ENCODE data around the gene HHAT. TPM values are rescaled to one million over a fixed set of nuclear protein-coding genes. Genes with fewer than 3 reads are reported as not detected.
"Not testable (repeated sequence)": the region's sequence is repeated elsewhere in the genome, so short reads cannot be mapped to it uniquely, and the experiment has no call there.

Gene HHAT
- total RNA-seq, 1 donor from 2014 or later = 1.2 TPM

DNA sequence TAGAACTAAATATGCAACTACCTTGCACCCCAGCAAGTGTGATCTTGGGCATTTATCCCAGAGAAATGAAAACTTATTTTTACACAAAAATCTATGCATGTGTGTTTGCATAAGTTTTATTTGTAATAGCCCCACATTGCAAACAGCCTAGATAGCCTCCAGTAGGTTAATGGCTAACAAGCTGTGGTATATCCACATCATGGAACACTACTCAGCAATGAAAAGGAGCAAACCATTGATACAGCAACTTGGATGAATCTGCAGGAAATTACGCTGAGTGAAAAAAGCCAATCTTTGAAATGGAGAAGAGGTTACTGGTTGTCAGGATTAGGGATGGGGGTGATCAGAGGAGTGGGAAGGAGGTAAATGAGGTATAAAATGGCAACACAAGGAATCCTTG is 67.8 kb downstream of the HHAT start:
- no peak for DNase-seq (ENCODE audit: low read depth in 2 of 2)

DNA sequence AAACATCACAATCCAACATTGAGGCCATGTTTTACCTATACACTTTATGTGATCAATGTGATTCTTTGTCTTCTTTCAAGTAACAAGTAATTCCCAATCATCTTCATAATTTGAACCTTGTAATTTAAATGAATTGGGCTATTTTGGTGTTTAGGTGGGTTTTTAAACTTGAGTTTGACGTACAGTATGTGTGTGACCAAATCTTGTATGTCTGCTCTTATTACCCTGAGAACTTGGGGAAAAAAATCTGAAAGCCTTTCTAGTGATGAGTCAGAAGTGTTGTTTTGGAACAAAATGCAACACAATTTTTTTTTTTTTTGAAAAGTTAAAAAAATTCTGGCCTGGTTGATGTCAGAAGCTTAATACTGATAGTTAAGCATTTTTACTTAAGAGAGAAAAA is 68.5 kb downstream of the HHAT start:
- no peak for DNase-seq (ENCODE audit: low read depth in 2 of 2)

DNA sequence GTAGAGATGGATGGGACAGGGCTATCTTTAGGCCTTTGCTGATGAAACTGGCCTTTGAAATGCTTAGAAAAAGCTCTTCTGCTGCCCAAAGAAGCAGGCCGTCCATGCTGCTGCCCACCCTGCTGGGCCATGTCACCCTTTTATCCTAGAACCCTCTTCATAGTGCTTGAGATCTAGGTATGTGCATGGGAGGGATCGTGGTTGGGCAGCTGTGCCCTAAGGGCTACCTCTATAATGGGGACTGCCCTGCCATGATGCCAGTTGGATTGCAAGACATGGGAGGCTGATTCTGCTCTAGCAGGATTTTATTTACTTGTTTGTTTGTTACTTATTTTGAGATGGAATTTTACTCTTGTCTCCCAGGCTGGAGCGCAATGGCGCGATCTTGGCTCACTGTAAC is 69.0 kb downstream of the HHAT start:
- DNase-seq (ENCODE audit: low read depth in 2 of 2) = no peak

DNA sequence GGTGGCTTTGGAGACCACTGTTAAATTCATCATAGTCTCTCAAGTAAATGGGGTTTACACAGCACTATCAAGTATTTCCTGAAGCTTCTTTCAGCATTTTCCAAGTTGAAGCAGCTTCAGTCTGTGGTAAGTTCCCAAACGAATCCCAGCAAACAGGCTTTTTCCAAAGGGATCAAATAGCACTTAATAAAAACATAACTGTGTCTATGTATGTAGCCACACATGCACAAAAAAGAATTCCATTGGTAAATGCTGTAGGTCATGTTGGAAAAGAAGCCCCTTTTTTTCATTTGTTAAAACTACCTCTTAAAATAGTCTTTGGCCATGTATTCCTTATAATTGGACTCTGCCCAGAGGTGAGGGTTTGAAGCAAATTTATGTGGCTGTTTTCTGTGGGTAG is 69.8 kb downstream of the HHAT start:
- no peak for DNase-seq (ENCODE audit: low read depth in 2 of 2)

DNA sequence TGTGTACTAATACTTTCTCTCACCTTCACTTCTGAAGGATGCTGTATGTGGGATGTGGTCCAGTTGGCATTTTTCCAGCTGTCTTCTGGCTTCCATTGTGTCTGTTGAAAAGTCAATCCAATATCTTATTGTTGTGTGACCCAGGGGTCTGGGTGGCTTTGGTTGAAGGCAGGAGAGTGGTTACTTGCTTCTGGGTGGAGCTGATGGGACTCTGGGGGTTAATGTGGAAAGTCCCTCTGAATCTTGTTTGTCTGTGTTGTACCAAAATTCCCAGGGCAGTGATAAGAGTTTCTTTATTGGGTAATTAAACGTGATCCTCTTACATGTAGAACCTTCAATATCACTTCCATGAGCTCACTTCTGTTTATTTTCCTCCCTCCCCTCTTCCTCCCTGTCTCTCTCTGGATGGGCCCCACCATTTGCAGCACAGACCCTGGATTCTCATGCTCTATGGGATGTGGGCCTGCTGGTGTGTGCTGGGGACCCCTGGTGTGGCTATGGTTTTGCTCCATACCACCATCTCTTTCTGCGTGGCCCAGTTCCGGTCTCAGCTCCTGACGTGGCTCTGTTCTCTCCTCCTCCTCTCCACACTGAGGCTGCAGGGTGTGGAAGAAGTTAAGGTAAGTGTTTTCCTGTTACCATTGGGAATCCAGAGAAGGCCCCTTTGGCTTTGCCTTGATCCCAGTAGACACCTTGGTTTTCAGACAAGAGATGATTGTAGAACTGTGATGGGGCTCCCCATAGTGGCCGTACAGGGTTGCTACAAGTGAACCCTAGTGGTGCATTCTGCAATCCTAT is 71.5 kb downstream of the HHAT start:
- peak; percentile 58 to 62 for DNase-seq (ENCODE audit: low read depth in 2 of 2)

DNA sequence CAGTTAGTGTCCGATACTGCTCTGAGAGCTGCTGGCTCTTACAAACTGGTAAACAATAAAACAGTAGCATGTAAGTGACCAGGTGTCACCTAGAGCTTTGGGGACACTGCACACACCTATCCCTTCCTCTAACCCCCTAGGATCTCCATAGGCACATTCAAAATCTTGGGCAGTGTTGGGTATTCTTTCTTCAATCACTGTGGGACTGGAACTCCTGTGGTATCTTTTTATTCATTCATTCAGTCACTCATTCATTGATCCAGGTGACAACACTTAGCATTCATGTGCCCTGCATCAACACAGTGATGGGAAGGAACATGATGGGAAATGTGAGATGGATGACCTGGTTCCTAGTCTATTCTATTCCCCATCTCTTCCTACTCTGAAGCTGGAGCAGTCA is 73.9 kb downstream of the HHAT start:
- DNase-seq (ENCODE audit: low read depth in 2 of 2) = no peak

DNA sequence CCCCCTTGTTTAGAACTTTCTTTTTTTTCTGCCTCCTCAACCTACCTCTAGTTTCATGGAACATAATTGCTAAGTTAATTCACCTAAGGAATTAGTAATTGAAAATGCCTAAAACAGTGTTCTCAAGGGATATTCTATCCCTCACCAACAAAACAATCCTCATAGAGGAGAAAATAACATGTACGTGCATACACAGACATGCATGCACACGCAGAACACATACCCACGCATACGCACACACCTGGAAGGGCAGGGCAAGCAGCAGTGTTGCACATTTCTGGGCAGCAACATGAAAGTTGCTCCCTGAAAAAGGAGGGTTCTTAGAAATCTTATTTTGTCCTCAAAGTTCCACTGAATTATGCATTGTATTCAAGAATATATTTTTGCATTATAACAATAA is 76.6 kb downstream of the HHAT start:
- no peak for DNase-seq (ENCODE audit: low read depth in 2 of 2)

DNA sequence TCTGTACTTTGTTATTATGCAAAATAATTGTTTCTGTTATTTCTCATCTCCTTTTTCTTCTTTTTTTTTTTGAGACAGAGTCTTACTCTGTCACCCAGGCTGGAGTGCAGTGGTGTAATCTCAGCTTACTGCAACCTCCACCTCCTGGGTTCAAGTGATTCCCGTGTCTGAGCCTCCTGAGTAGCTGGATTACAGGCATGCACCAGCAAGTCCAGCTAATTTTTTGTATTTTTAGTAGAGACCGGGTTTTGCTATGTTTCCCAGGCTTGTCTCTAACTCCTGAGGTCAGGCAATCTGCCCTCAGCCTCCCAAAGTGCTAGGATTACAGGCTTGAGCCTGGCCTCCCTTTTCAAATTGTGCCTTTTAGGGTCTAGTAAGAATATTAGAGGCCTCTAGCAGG is 77.6 kb downstream of the HHAT start:
- DNase-seq (ENCODE audit: low read depth in 2 of 2) = not testable (repeated sequence)

DNA sequence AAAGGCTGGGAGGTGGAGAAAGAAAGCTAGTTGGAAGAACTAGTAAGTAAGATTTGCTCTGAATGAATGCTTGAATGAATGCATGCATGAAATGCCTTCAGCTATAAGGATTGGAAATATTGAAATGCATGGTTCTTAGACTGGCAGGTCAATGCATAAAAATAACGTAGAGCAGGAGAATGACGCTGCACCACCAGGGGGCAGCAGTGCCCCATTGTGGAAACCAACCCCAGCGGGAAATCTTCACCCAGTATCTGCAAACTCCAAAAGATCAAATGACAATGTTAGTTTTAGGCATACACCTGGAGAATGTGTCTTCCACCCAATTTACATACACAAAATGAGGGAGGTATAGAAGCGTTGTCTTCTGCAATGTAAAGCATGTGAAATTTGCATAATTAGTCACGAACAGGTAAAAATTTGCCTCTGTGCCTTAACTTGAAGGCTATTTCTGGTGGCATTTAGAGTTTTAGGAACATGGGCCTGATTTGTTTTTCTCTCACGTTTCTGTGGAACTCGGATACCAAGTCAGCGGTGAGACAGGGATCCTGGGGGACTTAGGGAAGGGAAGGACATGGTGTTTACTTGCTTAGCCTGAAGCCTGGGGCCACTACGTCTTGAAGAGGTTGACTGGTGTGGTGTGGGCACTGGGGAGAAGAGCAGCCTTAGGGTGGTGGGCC is 78.6 kb downstream of the HHAT start:
- DNase-seq (ENCODE audit: low read depth in 2 of 2) = peak; percentile 61 to 67

DNA sequence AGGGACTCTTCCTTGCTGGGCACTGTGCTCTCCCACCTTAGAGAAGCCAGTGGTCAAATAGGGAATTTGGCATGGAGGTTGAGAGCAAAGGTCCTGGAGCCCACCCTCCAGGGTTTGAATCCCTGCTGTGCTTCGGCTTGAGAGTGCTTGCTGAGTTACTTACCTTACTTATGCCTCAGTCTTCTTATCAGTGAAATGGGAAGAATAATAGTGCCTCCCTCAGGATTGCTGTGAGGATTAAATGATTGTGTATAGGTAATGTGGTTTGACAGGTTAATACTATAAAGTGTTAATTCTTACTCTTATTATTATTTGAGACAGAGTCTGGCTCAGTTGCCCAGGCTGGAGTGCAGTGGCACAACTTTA is 79.2 kb downstream of the HHAT start:
- DNase-seq (ENCODE audit: low read depth in 2 of 2) = no peak

DNA sequence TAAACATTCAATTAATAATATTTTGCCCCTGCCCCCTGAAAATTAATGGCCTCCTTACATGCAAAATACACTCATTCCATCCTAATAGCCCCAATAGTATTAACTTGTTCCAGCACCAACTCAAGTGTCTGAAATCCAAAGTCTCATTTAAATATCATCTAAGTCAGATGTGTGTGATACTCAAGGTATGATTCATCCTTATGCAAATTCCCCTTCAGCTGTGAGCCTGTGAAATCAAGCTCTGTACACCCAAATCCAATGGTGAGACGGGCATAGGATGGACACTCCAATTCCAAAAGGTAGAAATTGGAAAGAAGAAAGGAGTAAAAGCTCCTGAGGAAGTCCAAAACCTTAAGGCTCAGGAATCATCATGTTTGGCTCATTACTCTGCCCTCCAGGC is 83.5 kb downstream of the HHAT start:
- DNase-seq (ENCODE audit: low read depth in 2 of 2) = no peak

DNA sequence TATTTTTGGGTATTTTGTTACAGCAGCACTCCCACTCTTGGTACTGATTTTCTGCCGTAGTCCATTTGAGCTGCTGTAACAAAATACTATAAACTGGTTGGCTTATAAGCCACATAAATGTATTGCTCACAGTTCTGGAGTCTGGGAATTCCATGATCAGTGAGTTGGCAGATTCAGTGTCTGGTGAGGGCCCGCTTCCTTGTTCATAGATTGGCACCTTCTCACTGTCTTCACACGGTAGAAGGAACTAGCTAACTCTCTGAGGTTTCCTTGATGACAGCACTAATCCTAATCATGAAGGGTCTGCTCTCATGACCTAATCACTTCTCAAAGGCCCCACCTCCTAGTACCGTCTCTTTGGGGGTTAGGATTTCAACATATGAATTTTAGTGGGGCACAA is 85.2 kb downstream of the HHAT start:
- no peak for DNase-seq (ENCODE audit: low read depth in 2 of 2)

DNA sequence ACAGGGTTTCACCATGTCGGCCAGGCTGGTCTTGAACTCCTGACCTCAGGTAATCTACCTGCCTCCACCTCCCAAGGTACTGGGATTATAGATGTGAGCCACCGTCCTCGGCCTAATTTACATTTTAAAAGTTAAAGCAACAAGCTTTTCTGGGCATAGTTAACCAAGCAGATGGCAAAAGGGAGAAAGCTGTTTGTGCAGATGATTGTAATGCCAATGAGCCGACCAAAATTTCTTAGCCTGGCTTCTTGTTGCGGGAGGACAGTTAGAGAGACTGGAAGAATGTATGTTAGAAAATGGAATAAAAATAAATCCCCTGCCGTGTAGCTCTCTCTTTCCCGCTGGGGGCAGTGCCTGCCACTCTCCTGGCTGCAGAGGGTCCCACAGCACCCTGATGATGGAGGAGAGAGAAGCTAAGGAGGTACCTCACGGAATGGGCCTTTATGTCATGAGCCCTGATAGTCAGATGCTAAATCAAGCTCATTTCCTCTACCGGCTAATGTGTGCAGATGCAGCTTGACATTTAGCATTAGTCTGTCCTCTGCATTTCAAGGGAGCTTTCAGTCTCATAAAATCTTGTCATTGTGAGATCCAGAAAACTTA is 87.2 kb downstream of the HHAT start:
- DNase-seq (ENCODE audit: low read depth in 2 of 2) = no peak

DNA sequence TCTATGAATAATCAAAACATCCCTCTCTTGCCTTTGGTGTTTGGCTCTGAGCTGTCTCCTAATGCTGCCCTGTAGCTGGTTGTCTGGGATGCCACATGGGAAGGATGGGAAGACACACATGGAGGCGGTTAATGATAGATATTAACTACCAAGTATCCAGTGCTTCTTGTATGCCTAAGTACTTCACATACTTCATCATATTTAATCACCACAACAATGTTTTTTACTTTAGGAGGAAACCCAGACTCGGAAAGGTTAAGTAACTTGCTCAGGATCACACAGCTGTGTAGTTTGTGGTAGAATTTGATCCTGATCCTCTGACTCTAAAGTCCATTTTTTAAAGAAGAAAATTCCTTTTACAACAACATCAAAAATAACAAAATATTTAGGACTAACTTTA is 88.0 kb downstream of the HHAT start:
- DNase-seq (ENCODE audit: low read depth in 2 of 2) = no peak

DNA sequence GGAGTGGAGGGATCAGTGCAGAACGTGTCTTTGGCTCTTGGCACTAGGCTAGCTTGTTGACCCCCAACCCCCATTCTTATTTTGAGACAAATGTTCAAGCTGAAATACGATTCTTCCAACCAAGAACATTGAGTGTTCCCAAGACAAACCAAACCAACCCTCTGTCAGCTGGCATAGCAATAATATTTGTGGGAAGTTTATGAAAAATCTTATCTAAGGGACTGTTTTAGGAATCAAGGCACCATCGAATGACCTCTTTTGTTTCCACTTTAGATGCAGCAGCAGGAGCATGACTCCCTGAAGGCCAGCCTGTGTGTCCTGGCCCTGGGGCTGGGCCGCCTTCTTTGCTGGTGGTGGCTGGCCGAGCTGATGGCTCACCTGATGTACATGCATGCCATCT is 89.2 kb downstream of the HHAT start:
- no peak for DNase-seq (ENCODE audit: low read depth in 2 of 2)

DNA sequence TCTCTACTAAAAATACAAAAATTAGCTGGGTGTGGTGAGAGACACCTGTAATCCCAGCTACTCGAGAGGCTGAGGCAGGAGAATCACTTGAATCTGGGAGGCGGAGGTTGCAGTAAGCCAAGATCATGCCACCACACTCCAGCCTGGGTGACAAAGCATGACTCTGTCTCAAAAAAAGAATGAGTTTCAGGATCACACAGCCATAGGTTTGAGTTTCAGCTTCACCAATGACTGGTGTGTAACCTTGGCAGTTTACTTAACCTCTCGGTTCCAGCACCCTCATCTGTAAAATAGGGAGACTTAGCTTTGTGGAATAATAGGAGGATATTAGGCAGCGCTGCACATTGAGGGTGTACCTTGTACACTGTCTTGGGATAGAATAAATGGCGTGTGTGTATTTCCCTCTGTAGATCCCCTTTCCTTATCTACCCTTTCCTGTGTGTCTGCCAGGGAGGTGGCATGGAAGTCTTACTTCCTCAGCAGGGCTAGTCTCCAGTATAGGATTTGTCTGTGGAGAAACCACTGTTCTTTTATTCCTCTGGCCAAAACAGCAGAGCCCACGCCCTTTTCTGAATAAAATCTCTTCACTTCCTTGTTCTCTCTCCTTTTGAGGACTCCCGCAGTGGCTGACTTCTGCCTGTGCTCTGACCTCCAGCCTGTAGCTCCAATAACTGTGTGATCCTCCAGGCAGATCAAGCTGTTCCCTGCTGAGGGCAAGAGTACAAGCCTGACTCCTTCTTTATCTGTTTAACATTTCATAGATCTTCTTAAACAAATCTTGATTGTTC is 90.4 kb downstream of the HHAT start:
- no peak for DNase-seq (ENCODE audit: low read depth in 2 of 2)

DNA sequence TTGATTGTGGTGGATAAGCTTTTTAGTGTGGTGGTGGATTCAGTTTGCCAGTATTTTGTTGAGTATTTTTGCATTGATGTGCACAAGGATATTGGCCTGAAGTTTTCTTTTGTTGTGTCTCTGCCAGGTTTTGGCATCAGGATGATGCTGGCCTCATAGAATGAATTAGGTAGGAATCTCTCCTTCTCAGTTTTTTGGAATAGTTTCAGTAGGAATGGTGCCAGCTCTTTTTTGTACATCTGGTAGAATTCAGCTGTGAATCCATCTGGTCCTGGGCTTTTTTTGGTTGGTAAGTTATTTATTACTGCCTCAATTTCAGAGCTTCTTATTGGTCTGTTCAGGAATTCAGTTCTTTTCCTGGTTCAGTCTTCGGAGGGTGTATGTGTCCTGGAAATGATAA is 98.0 kb downstream of the HHAT start:
- DNase-seq (ENCODE audit: low read depth in 2 of 2) = not testable (repeated sequence)

DNA sequence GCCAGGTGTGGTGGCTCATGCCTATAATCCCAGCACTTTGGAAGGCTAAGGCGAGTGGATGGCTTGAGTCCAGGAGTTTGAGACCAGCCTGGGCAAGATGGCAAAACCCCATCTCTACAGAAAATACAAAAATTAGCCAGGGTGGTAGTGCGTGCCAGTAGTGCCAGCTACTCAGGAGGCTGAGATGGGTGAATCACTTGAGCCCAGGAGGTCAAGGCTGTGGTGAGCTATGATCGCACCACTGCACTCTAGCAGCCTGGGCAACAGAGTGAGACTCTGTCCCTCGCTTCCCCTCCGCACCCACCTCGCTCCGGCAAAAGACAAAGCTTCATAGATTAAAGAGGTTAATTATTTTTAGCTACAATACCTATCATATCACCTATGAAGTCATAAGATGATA is 100.0 kb downstream of the HHAT start:
- DNase-seq (ENCODE audit: low read depth in 2 of 2) = no peak

DNA sequence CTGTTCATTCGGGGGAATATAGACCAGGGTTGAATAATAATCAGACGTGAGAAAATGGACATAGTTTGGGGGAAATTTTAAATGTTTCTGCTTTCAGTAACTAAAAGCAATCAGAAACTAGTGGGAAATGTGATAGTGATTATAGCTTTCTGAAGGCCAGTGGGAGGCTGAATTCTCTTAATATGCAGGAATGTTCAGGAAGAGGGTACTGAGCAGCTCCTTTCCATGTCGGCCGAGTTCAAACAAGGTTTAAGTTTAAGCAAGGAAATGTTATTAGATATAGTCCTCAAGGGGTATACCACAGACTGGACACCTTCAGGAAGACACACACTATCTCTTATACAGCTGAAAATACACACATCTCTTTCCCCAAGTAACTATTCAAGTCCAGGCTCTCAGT is 105.5 kb downstream of the HHAT start:
- no peak for DNase-seq (ENCODE audit: low read depth in 2 of 2)

DNA sequence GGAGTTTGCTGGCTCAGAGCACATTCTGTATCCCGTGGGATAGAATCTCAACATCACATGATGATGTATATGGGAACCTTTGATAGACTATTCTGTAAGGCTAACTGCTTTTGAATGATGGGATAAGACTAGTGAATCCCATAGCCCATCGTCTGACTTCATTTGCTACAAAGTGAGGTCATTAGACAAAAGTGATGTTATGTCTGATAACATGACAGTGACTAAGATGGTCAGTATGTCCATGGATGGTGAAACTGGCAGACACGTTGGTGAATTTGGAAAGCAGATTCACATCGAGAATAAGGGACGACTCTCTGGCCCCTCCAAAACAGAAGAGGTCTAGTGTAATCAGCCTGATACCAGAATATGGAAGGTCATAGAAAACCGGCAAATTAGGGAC is 108.4 kb downstream of the HHAT start:
- DNase-seq (ENCODE audit: low read depth in 2 of 2) = no peak

DNA sequence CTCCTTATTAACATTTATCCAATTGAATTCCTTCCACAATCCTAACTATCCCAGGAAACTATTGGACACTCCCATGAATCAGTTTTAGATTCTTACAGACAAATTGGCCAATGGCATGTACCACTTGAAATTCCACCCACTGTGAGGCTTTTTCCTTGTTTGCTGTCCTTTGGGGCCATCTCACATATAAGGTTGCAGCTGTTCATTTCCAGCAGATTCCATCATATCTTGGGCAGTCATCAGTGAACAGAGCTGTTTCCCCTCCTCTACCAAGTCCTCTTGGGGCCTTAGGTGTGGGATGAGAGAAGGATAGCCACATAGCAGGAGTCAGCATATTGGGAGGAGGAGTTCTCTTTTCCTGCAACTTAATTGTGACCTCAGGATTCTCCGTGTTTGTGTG is 109.1 kb downstream of the HHAT start:
- no peak for DNase-seq (ENCODE audit: low read depth in 2 of 2)
